HFF-Myc (cell line): ENCODE measurements around the gene TTLL10.
A peak's percentile ranks its signal among the peaks of the same experiment; 100 is the strongest.

ENCODE experiments used
- DNase-seq: peaks from one replicate; pipeline ENCODE4 v3.0.0-alpha.2; 2011; ENCODE audit warnings: low read depth; ENCODE audit errors: extremely low read depth
- H3K4me3 ChIP-seq: replicated peaks from 2 replicates; pipeline ENCODE4 v1.5.1; 2011; ENCODE audit warnings: low read depth, mild to moderate bottlenecking, control low read depth, low read length
- CTCF ChIP-seq: IDR thresholded peaks from 2 replicates; pipeline ENCODE4 v1.5.1; 2012; ENCODE audit warnings: mild to moderate bottlenecking, low read depth, low read length, control low read depth; ENCODE audit errors: missing control alignments

Gene TTLL10

GRCh38 chr1:1231400-1232207 lies 57.9 kb downstream of the TTLL10 start, which contains the start of gene SDF4:
Gene SDF4, minus strand, starts transcription at chr1:1232001. Its CDS starts 3,229 bp downstream, at chr1:1228772.
- DNase-seq, result peak; percentile 82
- TF ChIP-seq CTCF, result no peak
- peak within 1 kb of the TSS; percentile 96 for H3K4me3 ChIP-seq

GRCh38 chr1:1232208-1232795 lies 58.6 kb downstream of the TTLL10 start, which contains the start of gene B3GALT6:
Gene B3GALT6, plus strand, starts transcription at chr1:1232237. Its CDS starts 42 bp downstream, at chr1:1232279.
- no peak for TF ChIP-seq CTCF
- DNase-seq, result no peak

GRCh38 chr1:1232796-1233566 lies 59.3 kb downstream of the TTLL10 start:
- no peak for DNase-seq
- no peak for TF ChIP-seq CTCF
- peak overlapping the region; percentile 31 for H3K4me3 ChIP-seq

More at GRCh38 chr1:1232208-1232795, 58.6 kb downstream of the TTLL10 start, which contains the start of gene B3GALT6:
- H3K4me3 ChIP-seq, result peak within 1 kb of the TSS; percentile 96

GRCh38 chr1:1233567-1233892 lies 59.9 kb downstream of the TTLL10 start:
- H3K4me3 ChIP-seq, result peak overlapping the region; percentile 7; the same call in 1 of the 2 replicates
- no peak for TF ChIP-seq CTCF
- DNase-seq, result no peak

- no peak overlapping the region for H3K4me3 ChIP-seq
- DNase-seq, result no peak
- no peak for TF ChIP-seq CTCF
These were observed 60.6 kb downstream of the TTLL10 start for GRCh38 chr1:1234180-1234808.

- H3K4me3 ChIP-seq, result no peak overlapping the region
- DNase-seq, result no peak
- no peak for TF ChIP-seq CTCF
These were observed 61.5 kb downstream of the TTLL10 start for GRCh38 chr1:1235016-1235744.
